HG03354 (cell line): ENCODE results near the gene CARM1.
"Not testable (repeated sequence)": the region's sequence is repeated elsewhere in the genome, so short reads cannot be mapped to it uniquely, and the experiment has no call there.

Experiments
- ATAC-seq: cut with Tn5 transposase; IDR thresholded peaks from one replicate; pipeline ENCODE4 v1.9.1; 2021; ENCODE audit warnings: mild to moderate bottlenecking; ENCODE audit not compliant: unreplicated experiment, poor library complexity, severe bottlenecking

The CARM1 gene

DNA sequence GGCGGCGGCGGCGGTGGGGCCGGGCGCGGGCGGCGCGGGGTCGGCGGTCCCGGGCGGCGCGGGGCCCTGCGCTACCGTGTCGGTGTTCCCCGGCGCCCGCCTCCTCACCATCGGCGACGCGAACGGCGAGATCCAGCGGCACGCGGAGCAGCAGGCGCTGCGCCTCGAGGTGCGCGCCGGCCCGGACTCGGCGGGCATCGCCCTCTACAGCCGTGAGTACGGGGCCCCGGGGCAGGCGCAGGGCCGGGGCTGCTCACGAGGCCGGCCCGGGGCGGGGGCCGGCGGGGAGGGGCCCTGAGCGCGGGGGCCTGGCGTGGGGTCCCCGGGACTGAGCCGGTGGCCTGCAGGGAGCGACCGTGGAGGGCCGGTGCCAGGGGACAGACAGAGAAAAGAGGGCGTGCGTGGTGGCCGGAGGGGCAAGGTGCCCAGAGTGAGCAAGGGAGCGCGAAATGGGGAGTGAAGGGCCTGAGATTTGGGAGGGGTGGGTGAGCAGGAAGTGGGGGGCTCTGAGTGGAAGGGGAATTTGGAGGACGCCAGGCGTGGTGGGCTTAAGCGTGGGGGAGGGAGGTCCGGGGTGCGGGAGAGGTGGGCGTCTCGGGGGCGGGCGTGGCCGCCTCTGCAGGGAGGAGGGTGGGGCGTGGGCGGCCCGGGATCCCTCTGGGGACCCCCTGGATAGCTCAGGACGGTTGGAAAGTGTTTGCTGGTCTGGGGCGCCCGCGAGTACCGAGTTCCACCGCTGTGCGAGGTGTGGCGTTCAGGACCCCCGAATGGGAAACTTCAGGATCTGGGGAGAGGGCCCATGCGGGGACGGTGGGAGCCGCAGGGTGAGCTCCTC, 575 bp downstream of the CARM1 start:
- ATAC-seq = peak; percentile 9

DNA sequence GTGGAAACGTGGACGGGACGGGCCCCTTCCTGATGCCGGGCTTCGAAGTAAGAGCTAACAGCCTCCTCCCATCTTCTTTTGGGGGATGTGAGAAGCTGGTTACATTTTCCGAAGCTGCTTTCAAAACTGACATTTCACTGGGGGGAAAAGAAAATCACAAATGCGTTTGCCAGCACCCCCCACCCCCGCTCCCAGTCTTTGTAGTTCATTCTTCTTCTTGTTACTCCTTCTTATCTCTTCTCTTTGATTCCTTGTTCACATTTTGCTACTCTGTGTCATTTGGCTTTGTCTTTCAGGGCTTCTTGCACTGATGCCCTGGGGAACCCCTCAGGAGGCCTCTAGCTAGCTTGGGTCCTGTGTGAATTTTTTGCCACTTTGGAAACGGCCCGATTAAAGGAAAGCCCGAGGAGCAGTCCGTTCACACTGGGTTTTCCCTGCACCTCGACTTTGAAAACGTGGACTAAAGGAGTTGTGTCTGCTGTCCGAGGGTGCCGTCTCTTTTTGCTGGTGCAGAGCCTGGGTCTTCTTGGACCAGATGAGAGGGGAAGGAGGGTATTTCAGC, 1.3 kb downstream of the CARM1 start:
- ATAC-seq = no peak

DNA sequence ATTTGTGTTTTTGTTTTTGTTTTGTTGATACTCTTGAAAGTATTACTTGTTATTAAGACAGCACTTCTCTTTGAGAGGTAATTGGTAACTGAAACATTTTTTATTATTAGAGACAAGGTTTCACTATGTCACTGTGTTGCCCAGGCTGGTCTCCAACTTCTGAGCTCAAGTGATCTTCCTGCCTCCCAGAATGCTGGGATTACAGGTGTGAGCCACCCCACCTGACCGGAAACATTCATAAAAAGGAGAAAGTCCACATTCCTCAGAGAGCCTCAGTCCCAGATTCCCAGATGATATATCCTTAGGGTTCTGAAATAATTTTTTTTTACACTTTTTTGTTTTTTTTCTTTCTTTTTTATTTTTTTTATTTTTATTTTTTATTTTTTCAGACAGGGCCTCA, 2.7 kb downstream of the CARM1 start:
- no peak for ATAC-seq

DNA sequence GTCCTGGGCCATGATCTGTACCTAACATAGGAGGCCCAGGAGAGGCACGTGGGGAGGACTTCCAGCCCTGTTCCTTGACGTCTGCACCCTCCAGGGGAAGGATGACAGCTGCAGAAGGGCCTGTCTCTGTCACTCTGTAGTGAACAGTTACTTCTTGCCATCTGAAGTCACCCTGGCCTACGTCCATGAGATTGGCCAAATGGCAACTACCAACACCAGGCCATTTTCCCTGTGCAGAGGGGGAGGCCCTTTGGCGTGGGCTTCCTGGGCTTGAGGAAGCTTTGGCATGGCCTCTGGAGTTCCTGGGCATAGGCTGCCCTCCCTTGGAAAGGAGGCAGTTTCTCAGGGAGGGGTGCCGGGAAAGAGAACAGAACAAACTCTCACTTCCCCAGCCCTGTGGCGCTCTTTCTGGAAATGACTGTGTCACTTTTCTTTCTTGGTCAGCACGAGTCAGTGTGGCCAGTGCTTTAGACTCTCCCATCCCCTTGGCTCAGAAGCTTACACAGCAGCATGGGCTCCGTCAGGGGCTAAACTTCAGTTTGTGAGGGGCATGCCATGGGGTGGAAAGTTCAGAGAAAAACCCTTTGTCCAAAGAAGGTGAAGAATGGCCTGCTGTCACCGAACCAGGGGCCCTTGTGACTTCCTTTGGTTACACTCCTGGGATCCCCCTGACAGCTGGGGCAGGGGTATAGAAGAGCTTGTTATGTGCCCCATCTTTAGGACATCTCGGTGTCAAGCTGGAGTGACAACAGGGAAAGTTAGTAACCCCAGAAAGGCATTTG, 5.3 kb downstream of the CARM1 start:
- peak; percentile 60 for ATAC-seq

DNA sequence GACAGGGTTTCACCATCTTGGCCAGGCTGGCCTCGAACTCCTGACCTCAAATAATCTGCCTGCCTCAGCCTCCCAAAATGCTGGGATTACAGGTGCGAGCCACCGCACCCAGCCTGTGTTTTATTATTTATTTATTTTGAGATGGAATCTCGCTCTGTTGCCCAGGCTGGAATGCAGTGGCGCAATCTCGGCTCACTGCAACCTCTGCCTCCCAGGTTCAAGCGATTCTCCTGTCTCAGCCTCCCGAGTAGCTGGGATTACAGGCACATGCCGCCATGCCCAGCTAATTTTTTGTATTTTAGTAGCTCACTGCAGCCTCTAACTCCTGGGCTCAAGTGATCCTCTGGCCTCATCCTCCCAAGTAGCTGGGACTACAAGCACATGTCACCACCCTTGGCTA, 6.3 kb downstream of the CARM1 start:
- ATAC-seq = not testable (repeated sequence)

DNA sequence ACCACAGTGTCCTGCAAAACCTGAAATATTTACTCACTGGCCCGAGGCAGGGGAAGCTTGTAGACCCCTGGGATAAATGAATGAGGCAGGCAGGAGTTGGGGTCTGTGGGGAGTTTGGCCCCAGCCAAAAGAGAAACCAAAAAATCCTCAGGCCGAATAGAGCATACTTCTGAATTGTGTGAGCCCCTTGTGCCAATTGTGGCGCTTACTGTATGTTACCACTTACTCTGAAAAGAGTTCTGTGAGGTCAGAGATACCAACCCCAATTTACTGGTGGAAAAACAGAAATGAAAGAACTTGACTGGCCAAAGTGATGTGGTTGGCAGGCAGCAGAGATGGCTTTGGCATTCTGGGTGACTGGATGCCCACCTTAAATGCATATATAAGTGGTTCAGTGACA, 6.9 kb downstream of the CARM1 start:
- ATAC-seq = no peak

DNA sequence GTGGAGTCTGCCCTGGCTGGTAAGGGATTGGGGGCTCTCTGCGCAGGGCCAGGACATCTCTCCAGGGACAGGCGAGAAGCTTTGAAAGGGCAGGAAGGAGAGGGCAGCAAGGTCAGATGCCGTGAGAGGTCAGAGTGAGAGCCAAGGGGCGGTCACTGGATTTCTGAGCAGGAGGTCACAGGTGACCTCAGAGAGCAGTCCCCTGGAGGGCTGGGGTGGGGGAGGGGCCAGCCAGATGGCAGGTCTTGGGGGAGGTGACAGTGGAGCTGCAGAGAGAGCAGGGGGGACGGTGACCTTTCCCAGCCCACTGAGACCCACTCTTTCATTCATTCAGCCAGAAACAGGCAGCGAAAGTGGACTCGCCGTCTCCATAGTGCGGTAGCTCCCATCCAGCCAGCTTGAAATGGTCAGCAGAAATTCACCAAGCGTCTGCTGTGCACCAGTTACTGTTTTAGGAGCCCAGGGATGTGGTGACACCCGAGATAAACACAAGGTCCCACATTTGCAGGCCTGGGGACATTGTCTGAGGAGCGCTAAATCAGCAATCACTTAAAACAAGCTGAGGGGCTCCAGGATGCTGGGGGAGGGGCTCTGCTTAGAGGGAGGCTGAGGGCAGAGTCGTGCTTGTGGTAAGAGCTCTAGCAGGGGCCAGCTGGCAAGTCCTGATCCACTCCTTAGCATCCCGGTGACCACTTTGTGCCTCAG, 10.2 kb downstream of the CARM1 start:
- no peak for ATAC-seq

DNA sequence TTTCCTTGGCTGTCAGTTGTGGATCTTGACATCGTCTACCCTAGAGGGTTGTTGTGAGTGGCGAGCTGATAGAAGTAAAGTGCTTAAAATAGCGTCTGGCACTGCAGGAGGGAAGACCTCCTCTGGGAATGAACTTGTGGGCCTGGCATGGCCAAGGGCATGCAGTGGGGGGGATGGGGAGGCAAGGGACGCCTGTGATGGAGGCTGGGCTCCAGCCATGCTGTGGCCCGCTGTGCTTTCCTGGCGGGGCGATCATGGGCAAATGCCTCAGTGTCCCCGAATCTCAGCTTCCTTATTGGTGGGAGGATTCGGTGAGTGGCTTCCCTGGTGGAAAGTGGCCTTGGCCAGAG, 10.7 kb downstream of the CARM1 start:
- ATAC-seq = no peak

DNA sequence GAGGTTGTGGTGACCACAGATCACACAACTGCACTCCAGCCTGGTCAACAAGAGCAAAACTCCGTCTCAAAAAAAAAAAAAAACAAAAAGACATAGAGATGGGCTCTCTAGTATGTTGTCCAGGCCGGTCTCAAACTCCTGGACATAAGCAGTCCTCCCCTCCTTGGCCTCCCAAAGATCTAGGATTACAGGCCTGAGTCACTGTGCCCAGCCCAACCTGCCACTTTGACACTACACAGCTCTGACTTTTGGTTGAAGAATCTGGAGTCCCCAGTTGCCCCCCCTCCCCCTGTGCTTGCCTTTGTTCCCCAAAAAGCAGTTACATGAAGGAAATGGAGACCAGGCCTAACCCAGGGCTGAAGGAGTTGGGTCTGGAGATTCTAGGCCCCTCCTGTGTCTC, 12.9 kb downstream of the CARM1 start:
- no peak for ATAC-seq

DNA sequence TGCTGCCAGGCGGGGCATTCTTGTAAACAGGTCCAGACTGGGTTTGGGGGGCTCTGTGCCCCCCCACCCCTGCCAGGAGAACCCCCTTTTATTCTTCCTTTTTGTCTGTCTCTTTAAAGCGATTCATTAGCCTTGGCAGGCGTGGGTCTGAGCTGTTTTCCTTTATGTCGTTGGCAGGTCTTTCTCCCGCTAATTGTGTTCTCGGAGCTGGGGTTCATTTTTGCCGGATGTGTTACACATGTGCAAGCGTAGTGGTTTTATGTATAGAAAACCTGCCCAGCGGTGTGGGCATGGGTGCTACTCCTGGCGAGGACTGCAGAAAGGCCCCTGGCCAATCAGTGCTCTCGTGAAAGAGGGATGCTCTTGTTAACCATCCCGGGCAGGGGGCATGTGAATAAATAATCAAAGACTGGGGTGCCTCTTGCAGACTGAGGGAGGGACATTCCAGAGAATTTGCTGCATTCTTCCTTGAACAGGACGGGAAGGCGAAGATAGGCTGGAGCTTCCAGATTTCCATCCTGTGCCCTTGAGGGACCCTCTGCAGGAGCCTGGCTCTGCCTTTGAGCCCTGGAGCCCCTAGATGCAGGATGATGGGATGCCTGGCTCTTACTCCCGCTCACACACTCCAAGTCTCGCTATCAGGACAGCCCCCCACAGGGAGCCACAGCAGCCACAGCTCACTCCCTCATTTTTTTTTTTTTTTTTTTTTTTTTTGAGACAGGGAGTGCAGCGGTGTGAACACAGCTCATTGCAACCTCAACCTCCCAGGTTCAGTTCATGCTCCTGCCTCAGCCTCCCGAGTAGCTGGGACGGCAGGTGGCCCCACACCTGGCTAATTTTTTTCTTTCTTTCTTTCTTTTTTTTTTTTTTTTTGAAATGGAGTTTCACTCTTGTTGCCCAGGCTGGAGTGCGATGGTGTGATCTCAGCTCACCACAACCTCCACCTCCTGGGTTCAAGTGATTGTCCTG, 14.1 kb downstream of the CARM1 start:
- ATAC-seq = no peak

DNA sequence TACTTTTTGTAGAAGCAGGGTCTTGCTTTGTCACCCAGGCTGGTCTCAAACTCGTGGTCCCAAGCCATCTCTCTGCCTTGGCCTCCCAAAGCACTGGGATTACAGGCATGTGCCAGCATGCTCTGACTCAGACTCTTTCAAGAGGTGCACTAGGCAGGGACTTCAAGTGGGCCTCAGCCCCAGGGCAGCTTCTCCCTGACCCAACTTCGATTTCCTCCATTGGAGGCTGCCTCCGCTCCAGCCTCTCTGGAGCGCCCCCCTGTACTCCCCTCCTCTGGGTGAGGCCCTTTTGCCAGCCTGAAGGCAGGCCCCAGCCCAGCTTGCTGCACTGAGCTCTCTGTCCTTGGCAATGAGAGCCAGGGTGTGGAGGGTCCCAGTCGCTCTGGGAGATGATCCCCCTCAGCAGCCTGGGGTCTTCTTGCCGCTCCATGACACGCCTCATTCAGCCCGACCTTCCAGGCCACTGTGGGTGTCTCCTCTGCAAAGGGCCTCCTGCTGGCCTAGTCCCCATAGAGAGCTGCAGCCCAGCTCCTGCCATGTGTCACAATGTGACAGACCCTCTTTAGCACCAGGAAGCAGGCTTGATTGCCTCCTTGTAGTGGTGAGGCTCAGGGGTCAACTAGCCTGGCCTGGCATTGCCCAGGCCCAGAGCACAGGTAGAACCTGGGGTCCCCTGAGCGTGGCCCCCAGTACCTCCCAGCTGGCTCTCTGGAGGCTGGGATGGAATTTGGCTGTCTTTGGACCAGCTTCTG, 16.4 kb downstream of the CARM1 start:
- ATAC-seq = no peak

DNA sequence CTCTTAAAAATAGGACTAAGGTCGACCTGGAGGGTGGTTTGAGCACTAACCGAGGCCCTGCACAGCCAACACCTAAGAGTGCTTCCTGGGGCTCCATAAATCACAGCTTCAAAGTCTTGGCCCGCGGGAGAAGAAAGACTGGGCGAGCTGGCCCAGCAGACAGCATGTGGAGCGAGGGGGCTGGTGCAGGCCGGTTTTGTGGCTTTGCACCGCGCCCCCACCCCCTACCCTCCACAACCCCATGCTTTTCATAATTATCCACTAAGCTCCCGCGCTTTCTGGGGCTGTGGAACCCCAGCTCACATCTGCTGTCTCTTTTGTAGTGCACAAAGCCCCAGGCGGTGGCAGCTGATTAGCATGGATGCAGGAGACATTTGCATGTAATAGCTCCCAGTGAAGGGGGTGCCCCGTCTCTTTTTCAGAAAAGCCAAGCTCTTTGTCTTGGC, 17.1 kb downstream of the CARM1 start:
- ATAC-seq = no peak

DNA sequence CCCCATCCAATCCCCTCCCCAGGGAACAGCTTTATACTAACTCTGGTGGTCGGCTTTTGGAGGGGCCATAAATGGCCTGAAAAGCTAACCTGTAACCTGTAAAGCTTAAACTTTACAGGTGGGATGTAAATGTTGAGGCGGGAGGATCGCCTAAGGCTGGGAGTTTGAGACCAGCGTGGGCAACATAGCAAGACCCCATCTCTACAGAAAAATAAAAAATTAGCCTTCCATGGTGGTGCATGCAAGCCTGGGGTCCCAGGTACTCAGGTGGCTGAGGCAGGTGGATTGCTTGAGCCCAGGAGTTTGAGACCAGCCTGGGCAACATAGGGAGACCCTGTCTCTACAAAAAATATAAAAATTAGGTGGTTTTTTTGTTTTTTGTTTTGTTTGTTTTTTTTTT, 18.5 kb downstream of the CARM1 start:
- no peak for ATAC-seq

DNA sequence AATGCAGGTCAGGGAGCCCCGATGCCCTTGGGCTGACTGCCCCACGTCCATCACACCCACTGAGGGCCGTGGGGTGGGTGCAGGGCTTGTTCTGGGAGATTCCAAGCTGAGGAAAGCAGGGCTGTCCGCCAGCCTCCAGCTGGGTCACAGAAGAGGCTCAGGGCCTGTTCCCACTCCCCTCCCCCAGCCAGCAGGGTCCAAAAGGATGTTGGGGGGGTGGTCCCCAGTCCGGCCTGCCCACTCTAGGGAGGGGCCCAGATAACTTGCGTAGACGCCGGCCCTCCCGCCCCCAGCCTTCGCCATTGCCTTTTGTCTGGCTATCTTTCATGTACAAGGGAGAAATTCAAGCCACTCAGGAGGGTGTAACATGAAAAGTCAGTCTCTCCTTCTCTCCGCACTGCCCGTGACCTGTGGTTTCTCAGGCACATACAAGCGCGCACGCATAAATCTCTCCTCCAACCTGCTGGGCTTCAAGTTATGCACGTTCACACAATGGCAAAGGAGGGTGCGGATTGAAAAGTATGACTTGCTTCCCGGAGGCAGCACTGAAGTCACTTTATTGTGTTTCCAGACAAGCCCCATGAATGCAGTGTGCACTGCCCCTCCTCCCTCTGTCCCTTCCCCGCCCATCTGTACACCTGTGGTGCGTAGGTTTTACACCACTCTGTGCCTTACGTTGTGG, 20.2 kb downstream of the CARM1 start:
- no peak for ATAC-seq

DNA sequence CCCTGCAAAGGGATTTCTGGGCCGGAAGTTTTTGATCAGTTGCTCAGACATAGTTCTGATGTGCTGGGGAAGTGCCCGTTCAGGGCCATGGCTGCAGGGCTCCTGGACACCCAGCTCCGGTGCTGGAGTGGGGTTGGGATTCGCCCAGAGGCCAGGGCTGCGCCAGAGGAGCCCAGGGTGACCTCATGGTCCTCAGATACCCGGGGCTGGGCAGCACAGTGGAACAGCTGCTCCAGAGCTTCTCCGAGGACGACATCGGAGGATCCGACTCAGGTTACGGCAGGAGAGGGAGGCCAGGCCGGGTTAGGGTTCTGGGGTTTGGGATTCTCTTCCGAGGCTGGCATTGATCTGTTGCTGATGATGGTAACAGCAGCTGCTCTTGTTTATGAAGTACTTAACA, 20.9 kb downstream of the CARM1 start:
- ATAC-seq = no peak

DNA sequence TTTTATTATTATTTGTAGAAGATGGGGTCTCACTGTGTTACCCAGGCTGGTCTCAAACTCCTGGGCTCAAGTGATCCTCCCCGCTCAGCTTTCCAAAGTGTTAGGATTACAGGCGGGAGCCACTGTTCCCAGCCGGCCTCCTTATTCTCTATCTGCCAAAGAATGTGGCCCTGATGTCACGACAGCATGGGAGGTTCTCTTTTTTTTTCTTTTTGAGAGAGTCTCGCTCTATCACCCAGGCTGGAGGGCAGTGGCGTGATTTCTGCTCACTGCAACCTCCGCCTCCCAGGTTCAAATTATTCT, 23.5 kb downstream of the CARM1 start:
- no peak for ATAC-seq

DNA sequence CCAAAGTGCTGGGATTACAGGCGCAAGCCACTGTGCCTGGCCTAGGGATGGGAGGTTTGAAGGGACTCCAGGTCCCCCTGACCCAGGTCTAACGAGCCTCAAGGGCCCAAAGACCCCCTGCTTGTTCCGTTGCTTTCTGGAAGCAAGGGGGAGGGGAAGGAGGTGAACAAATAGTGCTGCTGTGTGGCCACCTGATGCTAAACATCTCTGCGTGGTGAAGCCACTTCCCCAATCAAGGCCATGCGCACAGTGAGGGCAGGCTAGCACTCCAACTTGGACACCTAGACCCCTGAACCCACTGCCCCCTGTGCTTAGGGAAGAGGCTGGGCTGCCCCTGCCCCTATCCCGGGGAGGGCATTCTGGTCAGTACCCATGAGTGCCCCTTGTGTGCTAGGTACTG, 24.0 kb downstream of the CARM1 start:
- no peak for ATAC-seq

DNA sequence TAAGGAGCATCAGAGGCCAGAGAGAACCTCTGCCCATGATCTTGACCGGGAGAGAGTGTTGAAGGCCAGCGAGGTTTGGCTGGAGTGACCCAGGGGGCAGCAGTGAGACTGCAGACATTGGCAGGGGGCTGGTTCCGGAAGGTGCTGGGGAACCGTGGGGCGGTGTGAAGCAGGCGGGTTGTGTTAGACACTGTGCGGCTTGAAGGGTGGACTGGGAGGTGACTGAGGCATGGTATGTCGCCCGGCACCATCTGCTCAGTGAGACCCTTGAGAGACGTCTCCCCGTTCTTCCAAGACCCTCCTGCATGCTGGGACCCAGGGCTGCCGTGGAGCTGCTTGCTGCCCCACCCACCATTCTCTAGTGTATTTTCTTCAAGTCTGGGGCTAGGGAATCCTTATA, 24.6 kb downstream of the CARM1 start:
- ATAC-seq = no peak
